Astrocyte (in vitro differentiated cells and primary cell): ENCODE results near the gene TAX1BP3. TPM values are rescaled to one million over a fixed set of nuclear protein-coding genes. Genes with fewer than 3 reads are reported as not detected.
A peak's percentile ranks its signal among the peaks of the same experiment; 100 is the strongest.

Experiments used
- DNase-seq: peaks from one replicate; pipeline ENCODE4 v3.0.0-alpha.2; 2010; ENCODE audit warnings: low read depth
- FAIRE-seq: peaks from 2 replicates; lab custom pipeline; 2011; peaks lifted over from hg19 to GRCh38; lab: Jason Lieb, UNC
- H2AFZ ChIP-seq: 2 replicates; pipeline ENCODE4 v1.6.0; 2012; ENCODE audit warnings: low read depth, low read length, inconsistent platforms
- H3K27ac ChIP-seq: 2 replicates; pipeline ENCODE4 v1.5.1; 2011; ENCODE audit warnings: low read depth, low read length, inconsistent platforms
- H3K27me3 ChIP-seq: 2 replicates; pipeline ENCODE4 v1.6.0; 2011; ENCODE audit warnings: low read length, inconsistent platforms; ENCODE audit not compliant: insufficient read depth
- H3K36me3 ChIP-seq: 2 replicates; pipeline ENCODE4 v1.5.1; 2011; ENCODE audit warnings: low read length, inconsistent platforms; ENCODE audit not compliant: insufficient read depth
- H3K4me1 ChIP-seq: 2 replicates; pipeline ENCODE4 v1.5.1; 2011; ENCODE audit warnings: low read length, inconsistent platforms; ENCODE audit not compliant: insufficient read depth
- H3K4me2 ChIP-seq: 2 replicates; pipeline ENCODE4 v1.6.0; 2012; ENCODE audit warnings: low read length, inconsistent platforms
- H3K4me3 ChIP-seq: 2 replicates; pipeline ENCODE4 v1.5.1; 2011; ENCODE audit warnings: low read depth, mild to moderate bottlenecking, low read length, inconsistent platforms; ENCODE audit not compliant: insufficient read depth
- H3K79me2 ChIP-seq: 2 replicates; pipeline ENCODE4 v1.6.0; 2012; ENCODE audit warnings: mild to moderate bottlenecking, low read length, inconsistent platforms; ENCODE audit not compliant: insufficient read depth
- H3K9ac ChIP-seq: 2 replicates; pipeline ENCODE4 v1.6.0; 2012; ENCODE audit warnings: mild to moderate bottlenecking, low read length, inconsistent platforms
- H3K9me3 ChIP-seq: 2 replicates; pipeline ENCODE4 v1.5.1; 2012; ENCODE audit warnings: low read depth, mild to moderate bottlenecking, low read length, inconsistent platforms; ENCODE audit not compliant: insufficient read depth
- H4K20me1 ChIP-seq: 2 replicates; pipeline ENCODE4 v1.6.0; 2012; ENCODE audit warnings: low read length, inconsistent platforms; ENCODE audit not compliant: insufficient read depth
- H3K27ac Mint-ChIP-seq: one replicate; pipeline ENCODE4 v1.8.0; 2021; ENCODE audit warnings: mild to moderate bottlenecking, mixed read lengths; ENCODE audit not compliant: unreplicated experiment
- H3K27me3 Mint-ChIP-seq: one replicate; pipeline ENCODE4 v1.8.0; 2021; ENCODE audit warnings: low read depth, mixed read lengths; ENCODE audit not compliant: unreplicated experiment
- H3K36me3 Mint-ChIP-seq: one replicate; pipeline ENCODE4 v1.8.0; 2021; ENCODE audit warnings: low read depth, mixed read lengths; ENCODE audit not compliant: unreplicated experiment
- H3K4me1 Mint-ChIP-seq: one replicate; pipeline ENCODE4 v1.8.0; 2021; ENCODE audit warnings: low read depth, mixed read lengths; ENCODE audit not compliant: unreplicated experiment
- H3K4me3 Mint-ChIP-seq: one replicate; pipeline ENCODE4 v1.8.0; 2021; ENCODE audit warnings: mild to moderate bottlenecking, moderate library complexity, mixed read lengths; ENCODE audit not compliant: unreplicated experiment
- H3K9me3 Mint-ChIP-seq: one replicate; pipeline ENCODE4 v1.8.0; 2021; ENCODE audit warnings: mild to moderate bottlenecking, mixed read lengths; ENCODE audit not compliant: unreplicated experiment
- CTCF ChIP-seq: IDR thresholded peaks from 2 replicates; pipeline ENCODE4 v1.5.1; 2011; ENCODE audit warnings: low read depth, mild to moderate bottlenecking, inconsistent platforms, low read length, moderate library complexity; ENCODE audit not compliant: insufficient read depth
- EZH2 ChIP-seq: IDR thresholded peaks from 2 replicates; pipeline ENCODE4 v1.6.1; 2012; ENCODE audit warnings: mild to moderate bottlenecking, low read length, inconsistent platforms; ENCODE audit not compliant: insufficient read depth
- total RNA-seq: library from RNA; stranded (reverse); gene quantifications from 2 replicates; pipeline ENCODE4 v1.2.1, GENCODE V29; 2021

TAX1BP3 gene
- total RNA-seq, 1 donor from 2014 or later: 194 TPM

GRCh38 chr17:3689262-3690093 lies 21.1 kb upstream of the TAX1BP3 start:
- FAIRE-seq (no peak), DNase-seq (no peak)
- Histone ChIP-seq H3K4me3 (no peak overlapping the region), H3K27me3 (peaks cover 11% of the 10 kb centered on the region), H2AFZ (no peak overlapping the region), H3K36me3 (no peaks in the 10 kb centered on the region), H3K9me3 (no peaks in the 10 kb centered on the region), H4K20me1 (no peaks in the 10 kb centered on the region), H3K4me1 (no peaks in the 10 kb centered on the region), H3K79me2 (no peaks in the 10 kb centered on the region), H3K27ac (no peak overlapping the region), H3K4me2 (no peak overlapping the region), H3K9ac (no peak overlapping the region)
- no peaks in the 10 kb centered on the region for H3K36me3 Mint-ChIP-seq
- no peaks in the 10 kb centered on the region for H3K4me1 Mint-ChIP-seq
- peak overlapping the region; percentile 60 for H3K4me3 Mint-ChIP-seq
- TF ChIP-seq EZH2: no peak
- no peak for TF ChIP-seq CTCF
- H3K27me3 Mint-ChIP-seq: peaks cover 11% of the 10 kb centered on the region
- no peaks in the 10 kb centered on the region for H3K9me3 Mint-ChIP-seq
- peak overlapping the region; percentile 66 for H3K27ac Mint-ChIP-seq

- Histone ChIP-seq H3K9ac (no peak overlapping the region), H3K79me2 (no peaks in the 10 kb centered on the region), H4K20me1 (no peaks in the 10 kb centered on the region), H3K4me1 (no peaks in the 10 kb centered on the region), H3K9me3 (no peaks in the 10 kb centered on the region), H3K4me3 (no peak overlapping the region), H2AFZ (no peak overlapping the region), H3K27ac (no peak overlapping the region), H3K36me3 (no peaks in the 10 kb centered on the region), H3K4me2 (no peak overlapping the region), H3K27me3 (peaks cover 13% of the 10 kb centered on the region)
- no peaks in the 10 kb centered on the region for H3K9me3 Mint-ChIP-seq
- H3K27ac Mint-ChIP-seq: no peak overlapping the region
- no peaks in the 10 kb centered on the region for H3K4me1 Mint-ChIP-seq
- no peak overlapping the region for H3K4me3 Mint-ChIP-seq
- DNase-seq (no peak), FAIRE-seq (no peak)
- H3K36me3 Mint-ChIP-seq: no peaks in the 10 kb centered on the region
- no peak for TF ChIP-seq EZH2
- TF ChIP-seq CTCF: no peak
- peaks cover 7% of the 10 kb centered on the region for H3K27me3 Mint-ChIP-seq
Observed at GRCh38 chr17:3688852-3689261, 20.5 kb upstream of the TAX1BP3 start.

DNA sequence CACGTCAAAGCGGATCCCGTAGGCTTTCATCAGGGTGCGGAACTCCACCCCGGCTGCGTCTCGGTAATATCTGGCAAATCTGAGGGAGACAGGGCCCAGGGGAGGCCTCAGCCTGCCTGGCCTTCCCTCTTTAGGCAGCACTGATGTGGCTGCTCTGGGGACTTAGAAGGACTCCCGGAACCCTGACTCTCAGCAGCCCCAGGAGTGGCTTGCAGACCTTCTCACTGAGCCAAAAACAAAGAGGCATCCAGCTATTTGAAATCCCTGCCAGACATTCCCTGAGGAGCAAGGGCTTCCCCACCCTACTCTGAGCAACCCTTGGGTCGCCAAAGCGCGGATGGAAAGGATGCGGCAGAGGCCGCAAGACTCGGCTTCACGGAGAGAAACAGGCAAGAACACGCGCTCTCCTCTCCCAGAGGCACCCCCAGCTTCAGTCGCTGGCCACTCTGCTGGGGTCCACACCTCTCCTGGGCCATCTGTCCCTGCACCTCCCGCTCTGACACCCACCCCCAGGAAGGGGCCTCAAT lies 19.7 kb upstream of the TAX1BP3 start:
- Mint-ChIP-seq H3K9me3 (no peaks in the 10 kb centered on the region), H3K36me3 (peaks cover 2% of the 10 kb centered on the region), H3K4me3 (no peak overlapping the region), H3K4me1 (no peaks in the 10 kb centered on the region), H3K27me3 (peaks cover 7% of the 10 kb centered on the region), H3K27ac (peak overlapping the region; percentile 19)
- Histone ChIP-seq H3K9me3 (no peaks in the 10 kb centered on the region), H2AFZ (peak overlapping the region; percentile 32), H3K4me3 (no peak overlapping the region), H3K4me2 (no peak overlapping the region), H3K36me3 (no peaks in the 10 kb centered on the region), H3K27me3 (peaks cover 13% of the 10 kb centered on the region), H3K9ac (no peak overlapping the region), H3K4me1 (no peaks in the 10 kb centered on the region), H3K27ac (no peak overlapping the region), H4K20me1 (no peaks in the 10 kb centered on the region), H3K79me2 (no peaks in the 10 kb centered on the region)
- FAIRE-seq (no peak), DNase-seq (no peak)
- TF ChIP-seq CTCF: no peak
- TF ChIP-seq EZH2: no peak
